Measurements from ENCODE around the gene TMEM167A.

DNA sequence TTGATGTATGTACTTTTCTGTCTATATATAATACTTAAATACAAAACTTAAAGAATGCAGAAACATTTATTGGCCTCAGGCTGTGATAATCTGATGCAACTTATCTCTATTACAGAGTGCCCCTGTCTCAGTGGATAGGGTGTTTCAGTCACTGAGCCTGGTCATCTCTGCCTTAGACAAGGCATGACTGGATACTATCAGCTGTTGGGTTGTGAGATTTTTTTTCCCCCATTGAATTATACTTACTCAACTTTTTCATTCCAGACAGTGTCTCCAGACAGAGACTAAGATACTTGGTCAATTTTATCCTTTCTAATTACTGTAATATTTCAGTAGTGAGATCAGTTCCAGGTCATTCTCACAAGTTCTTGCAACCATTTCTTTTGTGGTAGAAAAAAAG, 26.8 kb upstream of the TMEM167A start:
- TF ChIP-seq, protein P1, sequence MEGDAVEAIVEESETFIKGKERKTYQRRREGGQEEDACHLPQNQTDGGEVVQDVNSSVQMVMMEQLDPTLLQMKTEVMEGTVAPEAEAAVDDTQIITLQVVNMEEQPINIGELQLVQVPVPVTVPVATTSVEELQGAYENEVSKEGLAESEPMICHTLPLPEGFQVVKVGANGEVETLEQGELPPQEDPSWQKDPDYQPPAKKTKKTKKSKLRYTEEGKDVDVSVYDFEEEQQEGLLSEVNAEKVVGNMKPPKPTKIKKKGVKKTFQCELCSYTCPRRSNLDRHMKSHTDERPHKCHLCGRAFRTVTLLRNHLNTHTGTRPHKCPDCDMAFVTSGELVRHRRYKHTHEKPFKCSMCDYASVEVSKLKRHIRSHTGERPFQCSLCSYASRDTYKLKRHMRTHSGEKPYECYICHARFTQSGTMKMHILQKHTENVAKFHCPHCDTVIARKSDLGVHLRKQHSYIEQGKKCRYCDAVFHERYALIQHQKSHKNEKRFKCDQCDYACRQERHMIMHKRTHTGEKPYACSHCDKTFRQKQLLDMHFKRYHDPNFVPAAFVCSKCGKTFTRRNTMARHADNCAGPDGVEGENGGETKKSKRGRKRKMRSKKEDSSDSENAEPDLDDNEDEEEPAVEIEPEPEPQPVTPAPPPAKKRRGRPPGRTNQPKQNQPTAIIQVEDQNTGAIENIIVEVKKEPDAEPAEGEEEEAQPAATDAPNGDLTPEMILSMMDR (conservative IDR thresholded peaks at IDR 0.05; ENCODE audit: low read depth in 2 of 2), result no peak
- no peak for TF ChIP-seq STAT1 (IDR thresholded peaks at IDR 0.05; ENCODE audit: unreplicated experiment)
- TF ChIP-seq, protein P2, sequence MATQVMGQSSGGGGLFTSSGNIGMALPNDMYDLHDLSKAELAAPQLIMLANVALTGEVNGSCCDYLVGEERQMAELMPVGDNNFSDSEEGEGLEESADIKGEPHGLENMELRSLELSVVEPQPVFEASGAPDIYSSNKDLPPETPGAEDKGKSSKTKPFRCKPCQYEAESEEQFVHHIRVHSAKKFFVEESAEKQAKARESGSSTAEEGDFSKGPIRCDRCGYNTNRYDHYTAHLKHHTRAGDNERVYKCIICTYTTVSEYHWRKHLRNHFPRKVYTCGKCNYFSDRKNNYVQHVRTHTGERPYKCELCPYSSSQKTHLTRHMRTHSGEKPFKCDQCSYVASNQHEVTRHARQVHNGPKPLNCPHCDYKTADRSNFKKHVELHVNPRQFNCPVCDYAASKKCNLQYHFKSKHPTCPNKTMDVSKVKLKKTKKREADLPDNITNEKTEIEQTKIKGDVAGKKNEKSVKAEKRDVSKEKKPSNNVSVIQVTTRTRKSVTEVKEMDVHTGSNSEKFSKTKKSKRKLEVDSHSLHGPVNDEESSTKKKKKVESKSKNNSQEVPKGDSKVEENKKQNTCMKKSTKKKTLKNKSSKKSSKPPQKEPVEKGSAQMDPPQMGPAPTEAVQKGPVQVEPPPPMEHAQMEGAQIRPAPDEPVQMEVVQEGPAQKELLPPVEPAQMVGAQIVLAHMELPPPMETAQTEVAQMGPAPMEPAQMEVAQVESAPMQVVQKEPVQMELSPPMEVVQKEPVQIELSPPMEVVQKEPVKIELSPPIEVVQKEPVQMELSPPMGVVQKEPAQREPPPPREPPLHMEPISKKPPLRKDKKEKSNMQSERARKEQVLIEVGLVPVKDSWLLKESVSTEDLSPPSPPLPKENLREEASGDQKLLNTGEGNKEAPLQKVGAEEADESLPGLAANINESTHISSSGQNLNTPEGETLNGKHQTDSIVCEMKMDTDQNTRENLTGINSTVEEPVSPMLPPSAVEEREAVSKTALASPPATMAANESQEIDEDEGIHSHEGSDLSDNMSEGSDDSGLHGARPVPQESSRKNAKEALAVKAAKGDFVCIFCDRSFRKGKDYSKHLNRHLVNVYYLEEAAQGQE (IDR thresholded peaks at IDR 0.05; ENCODE audit: unreplicated experiment), result no peak

All from GM23338 (cell line).